Stimulated activated CD8-positive, alpha-beta memory T cell treated with anti-CD3 and anti-CD28 coated beads, Interleukin-7, amount 100 ng/mL, for 1 hour (primary cell): ENCODE measurements around the gene GULP1.
"Not testable (repeated sequence)": the region's sequence is repeated elsewhere in the genome, so short reads cannot be mapped to it uniquely, and the experiment has no call there.

Experiments
- DNase-seq, 2 donors: peaks; one replicate each; pipeline ENCODE4 v3.0.0-alpha.2; 2020; ENCODE audit warnings: low read depth in 2 of 2

The GULP1 gene

GRCh38 chr2:188601391-188601790 is 309.7 kb downstream of the GULP1 start:
- no peak for DNase-seq

GRCh38 chr2:188601927-188602326 is 310.3 kb downstream of the GULP1 start:
- no peak for DNase-seq

GRCh38 chr2:188604579-188604978 is 312.9 kb downstream of the GULP1 start:
- DNase-seq = no peak

- DNase-seq = not testable (repeated sequence)
Observed at GRCh38 chr2:188605609-188606584, 314.2 kb downstream of the GULP1 start.

- not testable (repeated sequence) for DNase-seq
Observed at GRCh38 chr2:188606596-188606995, 314.9 kb downstream of the GULP1 start.

GRCh38 chr2:188607501-188607900 is 315.8 kb downstream of the GULP1 start:
- DNase-seq = no peak

- no peak for DNase-seq
Observed at GRCh38 chr2:188609321-188610049, 317.8 kb downstream of the GULP1 start.

GRCh38 chr2:188610050-188610444 is 318.4 kb downstream of the GULP1 start:
- DNase-seq = no peak

- no peak for DNase-seq
Observed at GRCh38 chr2:188610827-188611226, 319.2 kb downstream of the GULP1 start.

- DNase-seq = no peak
Observed at GRCh38 chr2:188619146-188619545, 327.5 kb downstream of the GULP1 start.

- no peak for DNase-seq
Observed at GRCh38 chr2:188620916-188621315, 329.2 kb downstream of the GULP1 start.

- DNase-seq = no peak
Observed at GRCh38 chr2:188622601-188623260, 331.1 kb downstream of the GULP1 start.

GRCh38 chr2:188623995-188624643 is 332.4 kb downstream of the GULP1 start:
- DNase-seq = no peak

- no peak for DNase-seq
Observed at GRCh38 chr2:188627471-188627870, 335.8 kb downstream of the GULP1 start.

GRCh38 chr2:188628989-188629752 is 337.5 kb downstream of the GULP1 start:
- DNase-seq = no peak

- no peak for DNase-seq
Observed at GRCh38 chr2:188629753-188630527, 338.3 kb downstream of the GULP1 start.

GRCh38 chr2:188631037-188631809 is 339.5 kb downstream of the GULP1 start:
- no peak for DNase-seq

- DNase-seq = no peak
Observed at GRCh38 chr2:188634656-188635055, 343.0 kb downstream of the GULP1 start.
